ENCODE measurements around the gene KLHL9.
"Not testable (repeated sequence)": the region's sequence is repeated elsewhere in the genome, so short reads cannot be mapped to it uniquely, and the experiment has no call there.

KLHL9 gene

GRCh38 chr9:21334701-21335632, at the start of gene KLHL9:
KLHL9 (minus strand) TSS chr9:21335404; CDS start chr9:21334859, 545 bp downstream.
- peak; percentile 87 for DNase-seq (ENCODE audit: low spot score)

- no peak for DNase-seq (ENCODE audit: low spot score)
These were observed 48.4 kb upstream of the KLHL9 start for GRCh38 chr9:21383627-21384026.

GRCh38 chr9:21381448-21382339, 46.5 kb upstream of the KLHL9 start:
- no peak for DNase-seq (ENCODE audit: low spot score)

- DNase-seq (ENCODE audit: low spot score): not testable (repeated sequence)
These were observed 36.3 kb upstream of the KLHL9 start for GRCh38 chr9:21371467-21371866.

GRCh38 chr9:21367957-21368356, 32.8 kb upstream of the KLHL9 start, which contains the start of gene IFNA13:
IFNA13 (minus strand) TSS chr9:21368057; CDS start chr9:21368010, 47 bp downstream.
- no peak for DNase-seq (ENCODE audit: low spot score)

GRCh38 chr9:21367169-21367568, 32.0 kb upstream of the KLHL9 start:
- DNase-seq (ENCODE audit: low spot score): not testable (repeated sequence)

- no peak for DNase-seq (ENCODE audit: low spot score)
These were observed 27.1 kb upstream of the KLHL9 start for GRCh38 chr9:21362287-21362686.

- DNase-seq (ENCODE audit: low spot score): no peak
These were observed 22.6 kb upstream of the KLHL9 start for GRCh38 chr9:21357479-21358460.

GRCh38 chr9:21350787-21351186, 15.6 kb upstream of the KLHL9 start, which contains the start of gene IFNA6:
IFNA6 (minus strand) TSS chr9:21350887; CDS start chr9:21350887, 0 bp downstream.
- DNase-seq (ENCODE audit: low spot score): no peak

- DNase-seq (ENCODE audit: low spot score): no peak
These were observed 13.3 kb upstream of the KLHL9 start for GRCh38 chr9:21348430-21348970.

GRCh38 chr9:21340735-21341134, 5.5 kb upstream of the KLHL9 start:
- DNase-seq (ENCODE audit: low spot score): no peak

- DNase-seq (ENCODE audit: low spot score): no peak
These were observed 1.3 kb upstream of the KLHL9 start for GRCh38 chr9:21336457-21336856.

GRCh38 chr9:21333226-21333625, 2.0 kb downstream of the KLHL9 start:
- DNase-seq (ENCODE audit: low spot score): no peak

- DNase-seq (ENCODE audit: low spot score): no peak
These were observed 3.4 kb downstream of the KLHL9 start for GRCh38 chr9:21331676-21332402.

GRCh38 chr9:21326526-21327139, 8.6 kb downstream of the KLHL9 start:
- DNase-seq (ENCODE audit: low spot score): peak; percentile 13

GRCh38 chr9:21324047-21324446, 11.2 kb downstream of the KLHL9 start:
- DNase-seq (ENCODE audit: low spot score): no peak

- DNase-seq (ENCODE audit: low spot score): no peak
These were observed 12.2 kb downstream of the KLHL9 start for GRCh38 chr9:21322911-21323461.

GRCh38 chr9:21320465-21320864, 14.7 kb downstream of the KLHL9 start:
- DNase-seq (ENCODE audit: low spot score): no peak
